HepG2 (cell line): ENCODE measurements around the gene JAG1. TPM values are rescaled to one million over a fixed set of nuclear protein-coding genes. Genes with fewer than 3 reads are reported as not detected.

ENCODE experiments used
- CHCHD3 ChIP-seq: sonication (generic); formaldehyde crosslinking; IDR thresholded peaks from 2 replicates; pipeline ENCODE4 v1.8.0; 2022; ENCODE audit warnings: mild to moderate bottlenecking, missing genetic modification reagents, moderate library complexity
- HIVEP1 ChIP-seq: sonication (generic); formaldehyde crosslinking; IDR thresholded peaks from 2 replicates; pipeline ENCODE4 v1.4.0; 2020; ENCODE audit warnings: mild to moderate bottlenecking, missing genetic modification reagents
- MATR3 ChIP-seq: sonication (generic); formaldehyde crosslinking; IDR thresholded peaks from 2 replicates; pipeline ENCODE4 v1.4.0; 2020; ENCODE audit warnings: missing genetic modification reagents
- NR2C2 ChIP-seq: sonication (generic); formaldehyde crosslinking; IDR thresholded peaks from 2 replicates; pipeline ENCODE4 v1.4.0; 2020; ENCODE audit warnings: missing genetic modification reagents, mild to moderate bottlenecking, moderate library complexity, borderline replicate concordance
- SALL1 ChIP-seq: sonication (generic); formaldehyde crosslinking; IDR thresholded peaks from 2 replicates; pipeline ENCODE4 v1.8.0; 2022; ENCODE audit warnings: mild to moderate bottlenecking, missing genetic modification reagents
- SETDB1 ChIP-seq: sonication (generic); formaldehyde crosslinking; IDR thresholded peaks from 2 replicates; pipeline ENCODE4 v1.5.1; 2020; ENCODE audit warnings: missing genetic modification reagents, mild to moderate bottlenecking, borderline replicate concordance
- WIZ ChIP-seq: sonication (generic); formaldehyde crosslinking; IDR thresholded peaks from 2 replicates; pipeline ENCODE4 v1.5.1; 2020; ENCODE audit warnings: mild to moderate bottlenecking, missing genetic modification reagents
- ZNF282 ChIP-seq: fragments of 450-650 bp; IDR thresholded peaks from 2 replicates; pipeline ENCODE4 v1.6.1; 2018; ENCODE audit not compliant: partially characterized antibody
- ZNF543 ChIP-seq: sonication (generic); formaldehyde crosslinking; IDR thresholded peaks from 2 replicates; pipeline ENCODE4 v1.4.0; 2020; ENCODE audit warnings: mild to moderate bottlenecking, missing genetic modification reagents
- ZNF670 ChIP-seq: sonication (generic); formaldehyde crosslinking; IDR thresholded peaks from 2 replicates; pipeline ENCODE4 v1.8.0; 2022; ENCODE audit warnings: mild to moderate bottlenecking, missing genetic modification reagents, borderline replicate concordance
- polyA plus RNA-seq, 8 experiments: library from polyadenylated mRNA; depleted of rRNA in 3 of 8; stranded (reverse) in 7 of 8; unstranded in 1 of 8; fragments of >200 nt; fragmentation: Illumina TruSeq in 4 of 8; extraction: Trizol in 4 of 8; gene quantifications; 2 replicates each; pipeline versions ENCODE4 v1.2.1 to v1.2.3, GENCODE V29; 2011 to 2016; ENCODE audit warnings: low read depth in 4 of 8, missing spikeins in 1 of 8, mixed read lengths in 1 of 8; ENCODE audit not compliant: insufficient read depth in 1 of 8
- total RNA-seq, 5 experiments: library from RNA; depleted of rRNA; stranded (reverse); fragments of >200 nt; fragmentation: Illumina TruSeq; extraction: Trizol; gene quantifications; 2 replicates each; pipeline ENCODE4 v1.2.3, GENCODE V29; 2016; ENCODE audit warnings: low read depth in 1 of 5
- TF ChIP-seq, protein P1 (sequence below): IDR thresholded peaks from 2 replicates; pipeline ENCODE4 v1.6.1; 2016; ENCODE audit warnings: control low read depth
- TF ChIP-seq, protein P2 (sequence below): IDR thresholded peaks from 2 replicates; pipeline ENCODE4 v1.6.1; 2018; ENCODE audit warnings: missing genetic modification reagents, mild to moderate bottlenecking, missing compliant biosample characterization
- TF ChIP-seq, protein P3 (sequence below): IDR thresholded peaks from 2 replicates; pipeline ENCODE4 v1.6.1; 2012; ENCODE audit warnings: low read depth, low read length, improper control_type of control experiment
- TF ChIP-seq, protein P4 (sequence below): sonication (generic); formaldehyde crosslinking; IDR thresholded peaks from 2 replicates; pipeline ENCODE4 v1.4.0; 2020; ENCODE audit warnings: missing genetic modification reagents, low read depth, mild to moderate bottlenecking, borderline replicate concordance
- TF ChIP-seq, protein P5 (sequence below): IDR thresholded peaks from 2 replicates; pipeline ENCODE4 v1.6.1; 2016
- TF ChIP-seq, protein P6 (sequence below): IDR thresholded peaks from 2 replicates; pipeline ENCODE4 v1.6.1; 2016; ENCODE audit warnings: low read depth, missing genetic modification reagents, missing compliant biosample characterization
- TF ChIP-seq, protein P7 (sequence below): sonication (generic); formaldehyde crosslinking; conservative IDR thresholded peaks from 2 replicates; pipeline ENCODE4 v1.8.1; 2023; ENCODE audit warnings: missing genetic modification reagents

JAG1 gene
- total and polyA plus RNA-seq, 2 of the 13 experiments (the other 11 are each of a cell fraction or from before 2014, with no cell fraction given), result 47.1 to 56.3 TPM

DNA sequence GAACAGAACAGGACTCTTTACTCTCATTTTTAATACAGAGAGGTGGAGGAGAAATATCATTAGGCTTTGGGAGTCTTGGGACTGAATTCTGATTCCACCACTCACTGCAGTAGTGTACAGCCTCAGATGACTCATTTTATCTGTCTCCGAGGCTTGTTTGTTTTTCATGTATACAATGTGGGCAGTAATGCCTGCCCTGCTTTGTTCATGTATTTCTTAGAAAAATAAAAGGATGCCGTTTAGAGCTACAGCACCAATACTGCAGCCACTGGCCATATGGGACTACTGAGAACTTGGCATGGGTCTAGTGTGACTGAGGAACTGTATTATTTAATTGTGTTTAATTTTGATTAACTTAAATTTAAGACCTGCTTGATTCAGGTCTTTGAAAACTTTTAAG, 41.2 kb upstream of the JAG1 start (continued):
- TF ChIP-seq, protein P1, sequence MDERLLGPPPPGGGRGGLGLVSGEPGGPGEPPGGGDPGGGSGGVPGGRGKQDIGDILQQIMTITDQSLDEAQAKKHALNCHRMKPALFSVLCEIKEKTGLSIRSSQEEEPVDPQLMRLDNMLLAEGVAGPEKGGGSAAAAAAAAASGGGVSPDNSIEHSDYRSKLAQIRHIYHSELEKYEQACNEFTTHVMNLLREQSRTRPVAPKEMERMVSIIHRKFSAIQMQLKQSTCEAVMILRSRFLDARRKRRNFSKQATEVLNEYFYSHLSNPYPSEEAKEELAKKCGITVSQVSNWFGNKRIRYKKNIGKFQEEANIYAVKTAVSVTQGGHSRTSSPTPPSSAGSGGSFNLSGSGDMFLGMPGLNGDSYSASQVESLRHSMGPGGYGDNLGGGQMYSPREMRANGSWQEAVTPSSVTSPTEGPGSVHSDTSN (CRISPR knock-in tag), result no peak
- no peak for TF ChIP-seq MATR3
- TF ChIP-seq ZNF543 (CRISPR knock-in tag), result no peak
- no peak for TF ChIP-seq HIVEP1 (CRISPR knock-in tag)
- no peak for TF ChIP-seq ZNF670 (CRISPR knock-in tag)
- TF ChIP-seq WIZ (CRISPR knock-in tag), result no peak
- TF ChIP-seq CHCHD3 (CRISPR knock-in tag), result no peak
- no peak for TF ChIP-seq SETDB1 (CRISPR knock-in tag)
- TF ChIP-seq, protein P2, sequence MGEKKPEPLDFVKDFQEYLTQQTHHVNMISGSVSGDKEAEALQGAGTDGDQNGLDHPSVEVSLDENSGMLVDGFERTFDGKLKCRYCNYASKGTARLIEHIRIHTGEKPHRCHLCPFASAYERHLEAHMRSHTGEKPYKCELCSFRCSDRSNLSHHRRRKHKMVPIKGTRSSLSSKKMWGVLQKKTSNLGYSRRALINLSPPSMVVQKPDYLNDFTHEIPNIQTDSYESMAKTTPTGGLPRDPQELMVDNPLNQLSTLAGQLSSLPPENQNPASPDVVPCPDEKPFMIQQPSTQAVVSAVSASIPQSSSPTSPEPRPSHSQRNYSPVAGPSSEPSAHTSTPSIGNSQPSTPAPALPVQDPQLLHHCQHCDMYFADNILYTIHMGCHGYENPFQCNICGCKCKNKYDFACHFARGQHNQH (CRISPR knock-in tag), result peak; percentile 42; the same call in 1 of the 2 replicates
- TF ChIP-seq, protein P3, sequence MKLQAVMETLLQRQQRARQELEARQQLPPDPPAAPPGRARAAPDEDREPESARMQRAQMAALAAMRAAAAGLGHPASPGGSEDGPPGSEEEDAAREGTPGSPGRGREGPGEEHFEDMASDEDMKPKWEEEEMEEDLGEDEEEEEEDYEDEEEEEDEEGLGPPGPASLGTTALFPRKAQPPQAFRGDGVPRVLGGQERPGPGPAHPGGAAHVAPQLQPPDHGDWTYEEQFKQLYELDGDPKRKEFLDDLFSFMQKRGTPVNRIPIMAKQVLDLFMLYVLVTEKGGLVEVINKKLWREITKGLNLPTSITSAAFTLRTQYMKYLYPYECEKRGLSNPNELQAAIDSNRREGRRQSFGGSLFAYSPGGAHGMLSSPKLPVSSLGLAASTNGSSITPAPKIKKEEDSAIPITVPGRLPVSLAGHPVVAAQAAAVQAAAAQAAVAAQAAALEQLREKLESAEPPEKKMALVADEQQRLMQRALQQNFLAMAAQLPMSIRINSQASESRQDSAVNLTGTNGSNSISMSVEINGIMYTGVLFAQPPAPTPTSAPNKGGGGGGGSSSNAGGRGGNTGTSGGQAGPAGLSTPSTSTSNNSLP, result peak; percentile 95
- TF ChIP-seq, protein P4, sequence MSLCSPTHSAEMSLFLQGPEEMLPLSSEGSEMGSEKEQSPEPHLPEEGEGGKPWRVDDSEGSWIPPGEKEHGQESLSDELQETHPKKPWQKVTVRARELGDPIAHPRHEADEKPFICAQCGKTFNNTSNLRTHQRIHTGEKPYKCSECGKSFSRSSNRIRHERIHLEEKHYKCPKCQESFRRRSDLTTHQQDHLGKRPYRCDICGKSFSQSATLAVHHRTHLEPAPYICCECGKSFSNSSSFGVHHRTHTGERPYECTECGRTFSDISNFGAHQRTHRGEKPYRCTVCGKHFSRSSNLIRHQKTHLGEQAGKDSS (CRISPR knock-in tag), result no peak
- TF ChIP-seq SALL1, result no peak
- TF ChIP-seq, protein P5, sequence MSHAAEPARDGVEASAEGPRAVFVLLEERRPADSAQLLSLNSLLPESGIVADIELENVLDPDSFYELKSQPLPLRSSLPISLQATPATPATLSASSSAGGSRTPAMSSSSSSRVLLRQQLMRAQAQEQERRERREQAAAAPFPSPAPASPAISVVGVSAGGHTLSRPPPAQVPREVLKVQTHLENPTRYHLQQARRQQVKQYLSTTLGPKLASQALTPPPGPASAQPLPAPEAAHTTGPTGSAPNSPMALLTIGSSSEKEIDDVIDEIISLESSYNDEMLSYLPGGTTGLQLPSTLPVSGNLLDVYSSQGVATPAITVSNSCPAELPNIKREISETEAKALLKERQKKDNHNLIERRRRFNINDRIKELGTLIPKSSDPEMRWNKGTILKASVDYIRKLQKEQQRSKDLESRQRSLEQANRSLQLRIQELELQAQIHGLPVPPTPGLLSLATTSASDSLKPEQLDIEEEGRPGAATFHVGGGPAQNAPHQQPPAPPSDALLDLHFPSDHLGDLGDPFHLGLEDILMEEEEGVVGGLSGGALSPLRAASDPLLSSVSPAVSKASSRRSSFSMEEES, result no peak
- TF ChIP-seq NR2C2, result no peak
- TF ChIP-seq, protein P6, sequence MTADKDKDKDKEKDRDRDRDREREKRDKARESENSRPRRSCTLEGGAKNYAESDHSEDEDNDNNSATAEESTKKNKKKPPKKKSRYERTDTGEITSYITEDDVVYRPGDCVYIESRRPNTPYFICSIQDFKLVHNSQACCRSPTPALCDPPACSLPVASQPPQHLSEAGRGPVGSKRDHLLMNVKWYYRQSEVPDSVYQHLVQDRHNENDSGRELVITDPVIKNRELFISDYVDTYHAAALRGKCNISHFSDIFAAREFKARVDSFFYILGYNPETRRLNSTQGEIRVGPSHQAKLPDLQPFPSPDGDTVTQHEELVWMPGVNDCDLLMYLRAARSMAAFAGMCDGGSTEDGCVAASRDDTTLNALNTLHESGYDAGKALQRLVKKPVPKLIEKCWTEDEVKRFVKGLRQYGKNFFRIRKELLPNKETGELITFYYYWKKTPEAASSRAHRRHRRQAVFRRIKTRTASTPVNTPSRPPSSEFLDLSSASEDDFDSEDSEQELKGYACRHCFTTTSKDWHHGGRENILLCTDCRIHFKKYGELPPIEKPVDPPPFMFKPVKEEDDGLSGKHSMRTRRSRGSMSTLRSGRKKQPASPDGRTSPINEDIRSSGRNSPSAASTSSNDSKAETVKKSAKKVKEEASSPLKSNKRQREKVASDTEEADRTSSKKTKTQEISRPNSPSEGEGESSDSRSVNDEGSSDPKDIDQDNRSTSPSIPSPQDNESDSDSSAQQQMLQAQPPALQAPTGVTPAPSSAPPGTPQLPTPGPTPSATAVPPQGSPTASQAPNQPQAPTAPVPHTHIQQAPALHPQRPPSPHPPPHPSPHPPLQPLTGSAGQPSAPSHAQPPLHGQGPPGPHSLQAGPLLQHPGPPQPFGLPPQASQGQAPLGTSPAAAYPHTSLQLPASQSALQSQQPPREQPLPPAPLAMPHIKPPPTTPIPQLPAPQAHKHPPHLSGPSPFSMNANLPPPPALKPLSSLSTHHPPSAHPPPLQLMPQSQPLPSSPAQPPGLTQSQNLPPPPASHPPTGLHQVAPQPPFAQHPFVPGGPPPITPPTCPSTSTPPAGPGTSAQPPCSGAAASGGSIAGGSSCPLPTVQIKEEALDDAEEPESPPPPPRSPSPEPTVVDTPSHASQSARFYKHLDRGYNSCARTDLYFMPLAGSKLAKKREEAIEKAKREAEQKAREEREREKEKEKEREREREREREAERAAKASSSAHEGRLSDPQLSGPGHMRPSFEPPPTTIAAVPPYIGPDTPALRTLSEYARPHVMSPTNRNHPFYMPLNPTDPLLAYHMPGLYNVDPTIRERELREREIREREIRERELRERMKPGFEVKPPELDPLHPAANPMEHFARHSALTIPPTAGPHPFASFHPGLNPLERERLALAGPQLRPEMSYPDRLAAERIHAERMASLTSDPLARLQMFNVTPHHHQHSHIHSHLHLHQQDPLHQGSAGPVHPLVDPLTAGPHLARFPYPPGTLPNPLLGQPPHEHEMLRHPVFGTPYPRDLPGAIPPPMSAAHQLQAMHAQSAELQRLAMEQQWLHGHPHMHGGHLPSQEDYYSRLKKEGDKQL (CRISPR knock-in tag), result no peak
- no peak for TF ChIP-seq ZNF282
- TF ChIP-seq, protein P7, sequence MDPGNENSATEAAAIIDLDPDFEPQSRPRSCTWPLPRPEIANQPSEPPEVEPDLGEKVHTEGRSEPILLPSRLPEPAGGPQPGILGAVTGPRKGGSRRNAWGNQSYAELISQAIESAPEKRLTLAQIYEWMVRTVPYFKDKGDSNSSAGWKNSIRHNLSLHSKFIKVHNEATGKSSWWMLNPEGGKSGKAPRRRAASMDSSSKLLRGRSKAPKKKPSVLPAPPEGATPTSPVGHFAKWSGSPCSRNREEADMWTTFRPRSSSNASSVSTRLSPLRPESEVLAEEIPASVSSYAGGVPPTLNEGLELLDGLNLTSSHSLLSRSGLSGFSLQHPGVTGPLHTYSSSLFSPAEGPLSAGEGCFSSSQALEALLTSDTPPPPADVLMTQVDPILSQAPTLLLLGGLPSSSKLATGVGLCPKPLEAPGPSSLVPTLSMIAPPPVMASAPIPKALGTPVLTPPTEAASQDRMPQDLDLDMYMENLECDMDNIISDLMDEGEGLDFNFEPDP (CRISPR knock-in tag), result no peak
